SK-N-MC (cell line): ENCODE measurements around the gene LTB4R.
A peak's percentile ranks its signal among the peaks of the same experiment; 100 is the strongest.

Source experiments
- EZH2 ChIP-seq: fragments of 200-600 bp; sonication (generic); IDR thresholded peaks from one replicate; pipeline ENCODE4 v1.6.1; 2017; ENCODE audit warnings: antibody characterized with exemption
- POLR2AphosphoS5 ChIP-seq: IDR thresholded peaks from 2 replicates; pipeline ENCODE4 v1.6.1; 2012; ENCODE audit warnings: mild to moderate bottlenecking, low read depth, low read length, borderline replicate concordance

DNA sequence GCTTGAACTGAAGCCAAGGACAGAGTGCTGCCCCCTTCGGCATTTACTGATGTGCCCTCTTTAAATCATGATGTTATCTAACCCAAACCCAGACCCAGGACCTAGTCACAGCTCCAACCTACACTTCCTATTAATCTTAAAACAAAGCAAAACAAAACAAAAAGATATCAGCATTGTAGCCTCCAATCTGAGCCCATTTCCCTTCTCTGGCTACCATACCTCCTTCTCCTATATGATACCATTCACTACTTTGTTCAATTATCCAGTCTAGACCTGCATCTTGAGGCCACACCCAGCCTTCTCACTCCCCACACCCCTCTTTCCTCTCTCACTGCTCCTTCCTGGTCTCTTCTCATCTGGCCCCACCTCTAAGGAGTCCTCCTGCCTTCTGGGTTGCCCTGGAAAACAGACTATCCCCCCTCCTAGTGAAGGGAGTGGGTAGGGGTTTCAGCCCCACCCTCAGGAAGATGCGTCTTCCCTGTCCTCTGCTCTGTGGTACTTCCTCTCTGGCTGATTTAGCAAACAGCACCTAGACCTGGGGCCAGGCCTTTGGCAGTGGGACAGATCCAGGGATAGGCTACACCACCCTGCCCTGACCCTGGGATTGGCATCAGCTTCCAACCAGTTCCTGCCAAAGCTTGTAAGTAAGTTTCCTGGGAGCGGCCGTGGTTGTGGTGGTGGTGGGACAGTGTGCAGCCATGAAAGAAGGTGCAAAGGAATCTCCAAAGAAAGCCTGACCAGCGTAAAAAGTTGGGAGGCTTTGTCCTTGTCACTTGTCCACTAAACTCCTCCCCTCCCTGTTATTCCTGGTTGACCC, 3.3 kb downstream of the LTB4R start:
- TF ChIP-seq POLR2AphosphoS5 (peak; percentile 20; the same call in 1 of the 2 replicates), EZH2 (no peak)
